ENCODE results near the gene CERS5.

CERS5 gene

DNA sequence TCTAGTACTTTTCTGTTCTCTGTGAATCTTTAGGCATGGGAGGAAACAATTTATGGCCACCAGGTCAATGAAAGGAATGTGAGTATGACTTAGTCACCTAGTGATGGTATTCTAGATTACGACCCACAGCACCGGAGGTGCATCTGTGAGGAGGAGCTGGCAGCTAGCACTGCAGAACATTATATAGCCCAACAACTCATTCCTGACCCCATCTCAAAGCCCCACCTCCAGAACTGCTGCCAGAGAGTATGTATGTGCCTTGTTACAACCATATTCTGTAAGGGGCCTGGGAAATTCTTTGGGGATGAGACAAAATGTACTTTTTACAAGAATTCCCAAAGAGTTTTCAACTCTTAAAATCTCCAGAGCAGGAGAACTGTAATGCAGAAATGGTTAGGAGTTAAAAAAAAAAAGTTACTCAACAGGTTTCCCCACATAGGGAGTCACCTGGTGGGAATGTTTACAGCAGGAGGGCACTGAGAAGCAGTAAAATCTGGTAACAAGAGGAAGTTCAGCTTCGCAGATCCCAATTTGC lies 34.9 kb upstream of the CERS5 start:
- H3K27ac ChIP-seq (ENCODE audit: low read depth, low read length) = peak overlapping the region; percentile 8
- H3K27me3 ChIP-seq (ENCODE audit: control insufficient read depth in 5 of 5, insufficient read depth in 4 of 5, low read length in 5 of 5) = no peaks in the 10 kb centered on the region
- H3K4me1 ChIP-seq (ENCODE audit: control insufficient read depth in 5 of 5, insufficient read depth in 5 of 5, low read length in 5 of 5) = peaks cover 0 to 3% (median 0%) of the 10 kb centered on the region in 5 donors
- no peak overlapping the region for H3K4me3 ChIP-seq (ENCODE audit: low read depth in 1 of 5, low read length in 5 of 5)
- H3K9me3 ChIP-seq (ENCODE audit: control insufficient read depth in 5 of 5, low read length in 5 of 5) = no peaks in the 10 kb centered on the region
- H3K9ac ChIP-seq (ENCODE audit: low read length in 5 of 5) = no peak overlapping the region
- H3K36me3 ChIP-seq (ENCODE audit: control insufficient read depth in 5 of 5, insufficient read depth in 5 of 5, low read length in 5 of 5) = peaks cover 49 to 83% (median 69%) of the 10 kb centered on the region in 5 donors

DNA sequence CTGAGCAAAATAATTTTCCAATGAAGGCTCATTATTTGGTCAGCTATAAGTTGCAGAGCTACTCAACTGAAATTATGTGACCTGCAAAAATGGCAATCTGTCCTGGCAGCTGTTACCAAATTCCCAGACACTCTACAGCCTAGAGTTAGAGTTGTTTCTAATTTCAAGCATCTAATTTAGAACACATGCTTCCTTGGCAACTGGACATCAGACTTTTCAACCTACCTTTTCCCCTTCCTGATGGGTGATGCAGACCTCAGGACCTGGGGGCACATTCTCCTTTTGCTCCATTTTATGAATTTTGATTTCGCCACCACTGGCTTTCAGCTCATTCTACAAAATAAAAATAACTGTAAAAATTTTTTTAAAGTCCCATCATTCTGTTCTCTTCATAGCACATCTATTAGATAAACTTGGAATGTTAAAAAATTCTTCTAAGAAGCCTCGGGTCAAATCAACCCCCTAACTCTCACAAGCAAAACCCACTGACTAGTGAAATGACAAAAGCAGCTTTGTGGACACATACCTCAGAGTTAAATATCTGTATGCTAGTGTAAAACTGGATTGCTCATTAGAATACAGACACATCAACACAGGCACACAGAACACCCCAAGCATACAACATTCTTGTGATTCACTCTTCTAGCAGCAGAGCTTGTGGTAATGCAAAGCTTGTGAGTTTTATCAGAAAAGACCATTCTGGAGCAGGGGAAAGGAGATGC lies 33.5 kb upstream of the CERS5 start:
- Histone ChIP-seq H3K36me3 (ENCODE audit: control insufficient read depth in 5 of 5, insufficient read depth in 5 of 5, low read length in 5 of 5) (peaks cover 59 to 92% (median 78%) of the 10 kb centered on the region in 5 donors), H3K4me1 (ENCODE audit: control insufficient read depth in 5 of 5, insufficient read depth in 5 of 5, low read length in 5 of 5) (peaks cover 0 to 3% (median 0%) of the 10 kb centered on the region in 5 donors), H3K9me3 (ENCODE audit: control insufficient read depth in 5 of 5, low read length in 5 of 5) (no peaks in the 10 kb centered on the region), H3K27me3 (ENCODE audit: control insufficient read depth in 5 of 5, insufficient read depth in 4 of 5, low read length in 5 of 5) (no peaks in the 10 kb centered on the region), H3K4me3 (ENCODE audit: low read depth in 1 of 5, low read length in 5 of 5) (no peak overlapping the region), H3K27ac (ENCODE audit: low read depth, low read length) (no peak overlapping the region), H3K9ac (ENCODE audit: low read length in 5 of 5) (no peak overlapping the region)

DNA sequence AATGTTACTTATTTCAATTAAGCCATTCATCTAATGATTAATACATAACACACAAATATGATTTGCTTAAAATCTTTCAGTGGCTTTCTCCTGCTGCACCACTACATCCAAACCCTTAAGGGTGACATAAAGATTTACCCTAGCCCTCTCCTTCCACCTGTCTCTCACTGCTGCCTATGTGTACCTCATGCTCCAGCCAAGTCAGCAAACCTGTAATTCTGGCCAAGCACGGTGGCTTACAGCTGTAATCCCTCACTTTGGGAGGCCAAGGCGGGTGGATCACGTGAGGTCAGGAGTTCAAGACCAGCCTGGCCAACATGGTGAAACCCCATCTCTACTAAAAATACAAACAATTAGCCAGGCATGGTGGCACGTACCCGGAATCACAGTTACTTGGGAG lies 31.7 kb upstream of the CERS5 start:
- H3K9me3 ChIP-seq (ENCODE audit: control insufficient read depth in 5 of 5, low read length in 5 of 5) = no peaks in the 10 kb centered on the region
- no peak overlapping the region for H3K4me3 ChIP-seq (ENCODE audit: low read depth in 1 of 5, low read length in 5 of 5)
- H3K27ac ChIP-seq (ENCODE audit: low read depth, low read length) = no peak overlapping the region
- no peak overlapping the region for H3K9ac ChIP-seq (ENCODE audit: low read length in 5 of 5)
- peaks cover 0 to 3% (median 0%) of the 10 kb centered on the region in 5 donors for H3K4me1 ChIP-seq (ENCODE audit: control insufficient read depth in 5 of 5, insufficient read depth in 5 of 5, low read length in 5 of 5)
- no peaks in the 10 kb centered on the region for H3K27me3 ChIP-seq (ENCODE audit: control insufficient read depth in 5 of 5, insufficient read depth in 4 of 5, low read length in 5 of 5)
- H3K36me3 ChIP-seq (ENCODE audit: control insufficient read depth in 5 of 5, insufficient read depth in 5 of 5, low read length in 5 of 5) = peaks cover 46 to 90% (median 74%) of the 10 kb centered on the region in 5 donors

DNA sequence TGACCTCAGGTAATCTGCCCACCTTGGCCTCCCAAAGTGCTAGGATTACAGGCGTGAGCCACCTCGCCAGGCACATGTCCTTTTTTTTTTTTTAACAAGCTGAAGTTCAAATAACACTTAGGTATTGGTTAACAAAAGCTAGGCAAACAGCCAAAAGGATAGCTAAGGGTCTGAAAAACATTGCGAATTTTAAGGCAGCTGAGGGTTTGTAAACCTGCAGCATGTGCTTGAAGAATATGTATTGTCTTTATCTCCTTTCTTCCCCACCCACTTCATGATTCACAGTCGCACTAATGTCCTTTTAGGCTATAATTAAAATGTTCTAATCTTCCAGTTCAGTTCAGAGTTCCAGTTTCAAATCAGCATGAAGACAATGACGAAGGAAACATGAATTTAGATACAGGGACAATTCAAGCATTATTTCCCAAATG lies 30.1 kb upstream of the CERS5 start:
- no peak overlapping the region for H3K27ac ChIP-seq (ENCODE audit: low read depth, low read length)
- peaks cover 49 to 82% (median 69%) of the 10 kb centered on the region in 5 donors for H3K36me3 ChIP-seq (ENCODE audit: control insufficient read depth in 5 of 5, insufficient read depth in 5 of 5, low read length in 5 of 5)
- no peaks in the 10 kb centered on the region for H3K9me3 ChIP-seq (ENCODE audit: control insufficient read depth in 5 of 5, low read length in 5 of 5)
- H3K4me3 ChIP-seq (ENCODE audit: low read depth in 1 of 5, low read length in 5 of 5) = no peak overlapping the region
- H3K9ac ChIP-seq (ENCODE audit: low read length in 5 of 5) = no peak overlapping the region
- H3K27me3 ChIP-seq (ENCODE audit: control insufficient read depth in 5 of 5, insufficient read depth in 4 of 5, low read length in 5 of 5) = no peaks in the 10 kb centered on the region
- H3K4me1 ChIP-seq (ENCODE audit: control insufficient read depth in 5 of 5, insufficient read depth in 5 of 5, low read length in 5 of 5) = peaks cover 0 to 3% (median 0%) of the 10 kb centered on the region in 5 donors

GRCh38 chr12:50196537-50196936 lies 29.4 kb upstream of the CERS5 start:
- Histone ChIP-seq H3K9me3 (ENCODE audit: control insufficient read depth in 5 of 5, low read length in 5 of 5) (no peaks in the 10 kb centered on the region), H3K9ac (ENCODE audit: low read length in 5 of 5) (no peak overlapping the region), H3K27me3 (ENCODE audit: control insufficient read depth in 5 of 5, insufficient read depth in 4 of 5, low read length in 5 of 5) (no peaks in the 10 kb centered on the region), H3K4me1 (ENCODE audit: control insufficient read depth in 5 of 5, insufficient read depth in 5 of 5, low read length in 5 of 5) (peaks cover 0 to 3% (median 0%) of the 10 kb centered on the region in 5 donors), H3K36me3 (ENCODE audit: control insufficient read depth in 5 of 5, insufficient read depth in 5 of 5, low read length in 5 of 5) (peaks cover 47 to 80% (median 67%) of the 10 kb centered on the region in 5 donors), H3K4me3 (ENCODE audit: low read depth in 1 of 5, low read length in 5 of 5) (no peak overlapping the region), H3K27ac (ENCODE audit: low read depth, low read length) (no peak overlapping the region)

- H3K36me3 ChIP-seq (ENCODE audit: control insufficient read depth in 5 of 5, insufficient read depth in 5 of 5, low read length in 5 of 5) = peaks cover 45 to 80% (median 68%) of the 10 kb centered on the region in 5 donors
Observed at GRCh38 chr12:50195832-50196231, 28.7 kb upstream of the CERS5 start.

GRCh38 chr12:50192908-50193307 lies 25.7 kb upstream of the CERS5 start:
- Histone ChIP-seq H3K9me3 (ENCODE audit: control insufficient read depth in 5 of 5, low read length in 5 of 5) (no peaks in the 10 kb centered on the region), H3K27me3 (ENCODE audit: control insufficient read depth in 5 of 5, insufficient read depth in 4 of 5, low read length in 5 of 5) (no peaks in the 10 kb centered on the region), H3K36me3 (ENCODE audit: control insufficient read depth in 5 of 5, insufficient read depth in 5 of 5, low read length in 5 of 5) (peaks cover 29 to 72% (median 51%) of the 10 kb centered on the region in 5 donors), H3K4me3 (ENCODE audit: low read depth in 1 of 5, low read length in 5 of 5) (no peak overlapping the region), H3K4me1 (ENCODE audit: control insufficient read depth in 5 of 5, insufficient read depth in 5 of 5, low read length in 5 of 5) (peaks cover 3 to 15% (median 12%) of the 10 kb centered on the region in 5 donors), H3K9ac (ENCODE audit: low read length in 5 of 5) (peak overlapping the region in 1 of 5 donors; percentile 27), H3K27ac (ENCODE audit: low read depth, low read length) (peak overlapping the region; percentile 8)

More at GRCh38 chr12:50195832-50196231, 28.7 kb upstream of the CERS5 start:
- H3K27ac ChIP-seq (ENCODE audit: low read depth, low read length) = no peak overlapping the region
- no peak overlapping the region for H3K9ac ChIP-seq (ENCODE audit: low read length in 5 of 5)
- H3K27me3 ChIP-seq (ENCODE audit: control insufficient read depth in 5 of 5, insufficient read depth in 4 of 5, low read length in 5 of 5) = no peaks in the 10 kb centered on the region
- H3K4me1 ChIP-seq (ENCODE audit: control insufficient read depth in 5 of 5, insufficient read depth in 5 of 5, low read length in 5 of 5) = peaks cover 0 to 3% (median 0%) of the 10 kb centered on the region in 5 donors
- H3K9me3 ChIP-seq (ENCODE audit: control insufficient read depth in 5 of 5, low read length in 5 of 5) = no peaks in the 10 kb centered on the region
- H3K4me3 ChIP-seq (ENCODE audit: low read depth in 1 of 5, low read length in 5 of 5) = no peak overlapping the region

- H3K4me1 ChIP-seq (ENCODE audit: control insufficient read depth in 5 of 5, insufficient read depth in 5 of 5, low read length in 5 of 5) = peaks cover 6 to 22% (median 19%) of the 10 kb centered on the region in 5 donors
- H3K36me3 ChIP-seq (ENCODE audit: control insufficient read depth in 5 of 5, insufficient read depth in 5 of 5, low read length in 5 of 5) = peaks cover 30 to 73% (median 45%) of the 10 kb centered on the region in 5 donors
- no peak overlapping the region for H3K4me3 ChIP-seq (ENCODE audit: low read depth in 1 of 5, low read length in 5 of 5)
- H3K9ac ChIP-seq (ENCODE audit: low read length in 5 of 5) = peak overlapping the region in 1 of 5 donors; percentile 27
- no peaks in the 10 kb centered on the region for H3K9me3 ChIP-seq (ENCODE audit: control insufficient read depth in 5 of 5, low read length in 5 of 5)
- H3K27me3 ChIP-seq (ENCODE audit: control insufficient read depth in 5 of 5, insufficient read depth in 4 of 5, low read length in 5 of 5) = no peaks in the 10 kb centered on the region
- peak overlapping the region; percentile 8 for H3K27ac ChIP-seq (ENCODE audit: low read depth, low read length)
Observed at GRCh38 chr12:50192236-50192635, 25.1 kb upstream of the CERS5 start.

DNA sequence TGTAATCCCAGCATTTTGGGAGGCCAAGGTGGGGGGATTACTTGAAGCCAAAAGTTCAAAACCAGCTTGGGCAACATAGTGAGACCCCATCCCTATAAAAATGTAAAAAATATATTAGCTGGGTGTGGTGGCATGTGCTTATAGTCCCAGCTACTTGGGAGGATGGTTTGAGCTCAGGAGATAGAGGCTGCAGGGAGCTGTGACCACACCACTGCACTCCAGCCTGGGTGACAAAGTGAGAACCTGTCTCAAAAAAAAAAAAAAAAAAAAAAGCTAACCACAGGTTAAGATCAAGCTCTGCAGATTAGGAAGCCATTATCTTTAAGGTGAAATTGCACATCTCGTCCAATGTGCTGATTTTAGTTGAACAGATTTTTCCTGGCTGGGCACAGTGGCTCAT lies 23.7 kb upstream of the CERS5 start:
- H3K4me1 ChIP-seq (ENCODE audit: control insufficient read depth in 5 of 5, insufficient read depth in 5 of 5, low read length in 5 of 5) = peaks cover 8 to 36% (median 33%) of the 10 kb centered on the region in 5 donors
- H3K9ac ChIP-seq (ENCODE audit: low read length in 5 of 5) = no peak overlapping the region
- no peak overlapping the region for H3K4me3 ChIP-seq (ENCODE audit: low read depth in 1 of 5, low read length in 5 of 5)
- no peak overlapping the region for H3K27ac ChIP-seq (ENCODE audit: low read depth, low read length)
- H3K9me3 ChIP-seq (ENCODE audit: control insufficient read depth in 5 of 5, low read length in 5 of 5) = no peaks in the 10 kb centered on the region
- peaks cover 18 to 59% (median 34%) of the 10 kb centered on the region in 5 donors for H3K36me3 ChIP-seq (ENCODE audit: control insufficient read depth in 5 of 5, insufficient read depth in 5 of 5, low read length in 5 of 5)
- H3K27me3 ChIP-seq (ENCODE audit: control insufficient read depth in 5 of 5, insufficient read depth in 4 of 5, low read length in 5 of 5) = no peaks in the 10 kb centered on the region

GRCh38 chr12:50188875-50189575 lies 21.9 kb upstream of the CERS5 start:
- H3K9me3 ChIP-seq (ENCODE audit: control insufficient read depth in 5 of 5, low read length in 5 of 5) = no peaks in the 10 kb centered on the region
- H3K27ac ChIP-seq (ENCODE audit: low read depth, low read length) = peak overlapping the region; percentile 64
- peaks cover 8 to 50% (median 40%) of the 10 kb centered on the region in 5 donors for H3K4me1 ChIP-seq (ENCODE audit: control insufficient read depth in 5 of 5, insufficient read depth in 5 of 5, low read length in 5 of 5)
- H3K36me3 ChIP-seq (ENCODE audit: control insufficient read depth in 5 of 5, insufficient read depth in 5 of 5, low read length in 5 of 5) = peaks cover 10 to 51% (median 26%) of the 10 kb centered on the region in 5 donors
- no peak overlapping the region for H3K9ac ChIP-seq (ENCODE audit: low read length in 5 of 5)
- no peaks in the 10 kb centered on the region for H3K27me3 ChIP-seq (ENCODE audit: control insufficient read depth in 5 of 5, insufficient read depth in 4 of 5, low read length in 5 of 5)
- no peak overlapping the region for H3K4me3 ChIP-seq (ENCODE audit: low read depth in 1 of 5, low read length in 5 of 5)

Measured in subcutaneous abdominal adipose tissue (tissue), 5 donors.